GM23338 (cell line): ENCODE results near the gene LORICRIN. TPM values are rescaled to one million over a fixed set of nuclear protein-coding genes. Genes with fewer than 3 reads are reported as not detected.

Experiments
- ATAC-seq: fragments of 200-7000 bp; cut with Tn5 transposase; 3 replicates; pipeline ENCODE4 v1.9.1; 2020
- DNase-seq: peaks from one replicate; pipeline ENCODE4 v3.0.0-alpha.2; 2015; ENCODE audit warnings: low spot score
- H2AFZ ChIP-seq: fragments of 200-600 bp; sonication (generic); 2 replicates; pipeline ENCODE4 v1.8.0; 2016; ENCODE audit warnings: antibody characterized with exemption, mild to moderate bottlenecking, moderate library complexity
- H3F3A ChIP-seq: fragments of 200-600 bp; sonication (generic); replicated peaks from 2 replicates; pipeline ENCODE4 v1.8.0; 2017; ENCODE audit warnings: antibody characterized with exemption, mixed run types, low read depth
- H3K27ac ChIP-seq: fragments of 200-600 bp; sonication (generic); 2 replicates; pipeline ENCODE4 v1.6.1; 2016; ENCODE audit warnings: low read depth
- H3K27me3 ChIP-seq: fragments of 200-600 bp; sonication (generic); 2 replicates; pipeline ENCODE4 v1.8.0; 2016; ENCODE audit warnings: mild to moderate bottlenecking, mixed run types, moderate library complexity; ENCODE audit not compliant: insufficient read depth
- H3K36me3 ChIP-seq: fragments of 200-600 bp; sonication (generic); 2 replicates; pipeline ENCODE4 v1.8.0; 2016; ENCODE audit warnings: mild to moderate bottlenecking; ENCODE audit not compliant: insufficient read depth
- H3K4me1 ChIP-seq: fragments of 200-600 bp; sonication (generic); 2 replicates; pipeline ENCODE4 v1.8.0; 2016; ENCODE audit warnings: mild to moderate bottlenecking, moderate library complexity; ENCODE audit not compliant: insufficient read depth
- H3K4me2 ChIP-seq: fragments of 200-600 bp; sonication (generic); 2 replicates; pipeline ENCODE4 v1.7.1; 2017; ENCODE audit warnings: mixed run types
- H3K4me3 ChIP-seq: fragments of 200-600 bp; sonication (generic); 2 replicates; pipeline ENCODE4 v1.6.1; 2016; ENCODE audit warnings: mixed run types
- H3K79me2 ChIP-seq: fragments of 200-600 bp; sonication (generic); replicated peaks from 2 replicates; pipeline ENCODE4 v1.8.0; 2017; ENCODE audit warnings: mild to moderate bottlenecking; ENCODE audit not compliant: insufficient read depth
- H3K9me2 ChIP-seq: fragments of 200-600 bp; sonication (generic); 2 replicates; pipeline ENCODE4 v1.8.0; 2017; ENCODE audit not compliant: insufficient read depth
- H4K20me1 ChIP-seq: fragments of 200-600 bp; sonication (generic); replicated peaks from 2 replicates; pipeline ENCODE4 v1.8.0; 2017; ENCODE audit warnings: mild to moderate bottlenecking; ENCODE audit not compliant: insufficient read depth
- H3K27ac Mint-ChIP-seq: 2 replicates; pipeline ENCODE4 v1.8.0; 2020; ENCODE audit warnings: inconsistent platforms, mild to moderate bottlenecking, moderate library complexity, mixed read lengths
- H3K27me3 Mint-ChIP-seq: 3 replicates; pipeline ENCODE4 v1.8.0; 2022; ENCODE audit warnings: low read depth, mild to moderate bottlenecking, moderate library complexity, mixed read lengths, inconsistent platforms; ENCODE audit not compliant: insufficient read depth, poor library complexity
- H3K36me3 Mint-ChIP-seq: 3 replicates; pipeline ENCODE4 v1.8.0; 2021; ENCODE audit warnings: low read depth, mild to moderate bottlenecking, inconsistent platforms, moderate library complexity, mixed read lengths
- H3K4me1 Mint-ChIP-seq: 3 replicates; pipeline ENCODE4 v1.8.0; 2020; ENCODE audit warnings: mild to moderate bottlenecking, inconsistent platforms, mixed read lengths
- H3K4me3 Mint-ChIP-seq: 3 replicates; pipeline ENCODE4 v1.8.0; 2021; ENCODE audit warnings: moderate library complexity, mild to moderate bottlenecking, inconsistent platforms, mixed read lengths
- H3K9me3 Mint-ChIP-seq: 3 replicates; pipeline ENCODE4 v1.8.0; 2020; ENCODE audit warnings: moderate library complexity, mild to moderate bottlenecking, inconsistent platforms, mixed read lengths
- EZH2 ChIP-seq: fragments of 200-600 bp; sonication (generic); IDR thresholded peaks from one replicate; pipeline ENCODE4 v1.8.0; 2017; ENCODE audit warnings: antibody characterized with exemption, mild to moderate bottlenecking, low read depth; ENCODE audit not compliant: unreplicated experiment
- NANOG ChIP-seq: IDR thresholded peaks from 2 replicates; pipeline ENCODE4 v1.6.1; 2016; ENCODE audit warnings: antibody characterized with exemption, borderline replicate concordance
- POLR2AphosphoS5 ChIP-seq: IDR thresholded peaks from 2 replicates; pipeline ENCODE4 v1.6.1; 2016; ENCODE audit warnings: antibody characterized with exemption, low read depth
- STAT1 ChIP-seq: IDR thresholded peaks from one replicate; pipeline ENCODE4 v1.6.1; 2016; ENCODE audit warnings: antibody characterized with exemption; ENCODE audit not compliant: unreplicated experiment
- ZNF114 ChIP-seq: fragments of 250-450 bp; sonication (Bioruptor Pico); IDR thresholded peaks from 2 replicates; pipeline ENCODE4 v1.5.0; 2020; ENCODE audit warnings: mild to moderate bottlenecking, moderate library complexity
- polyA plus RNA-seq: library from polyadenylated mRNA; unstranded; fragments of >200 nt; fragmentation: Nextera tagmentation; extraction: Ambion mirVana; gene quantifications from 2 replicates; pipeline ENCODE4 v1.2.1, GENCODE V29; 2016
- total RNA-seq: library from RNA; depleted of rRNA; stranded (reverse); fragments of >200 nt; shearing (Covaris generic); gene quantifications from 2 replicates; pipeline ENCODE4 v1.2.3, GENCODE V29; 2014
- TF ChIP-seq, protein P1 (sequence below): fragments of 250-450 bp; sonication (Bioruptor Pico); IDR thresholded peaks from 2 replicates; pipeline ENCODE4 v1.5.0; 2020; ENCODE audit warnings: mild to moderate bottlenecking, moderate library complexity
- TF ChIP-seq, protein P2 (sequence below): IDR thresholded peaks from one replicate; pipeline ENCODE4 v1.6.1; 2018; ENCODE audit warnings: antibody characterized with exemption; ENCODE audit not compliant: unreplicated experiment

The LORICRIN gene
- total and polyA plus RNA-seq, 2 experiments from 2014 or later: 0.23 TPM; not detected in 1

DNA sequence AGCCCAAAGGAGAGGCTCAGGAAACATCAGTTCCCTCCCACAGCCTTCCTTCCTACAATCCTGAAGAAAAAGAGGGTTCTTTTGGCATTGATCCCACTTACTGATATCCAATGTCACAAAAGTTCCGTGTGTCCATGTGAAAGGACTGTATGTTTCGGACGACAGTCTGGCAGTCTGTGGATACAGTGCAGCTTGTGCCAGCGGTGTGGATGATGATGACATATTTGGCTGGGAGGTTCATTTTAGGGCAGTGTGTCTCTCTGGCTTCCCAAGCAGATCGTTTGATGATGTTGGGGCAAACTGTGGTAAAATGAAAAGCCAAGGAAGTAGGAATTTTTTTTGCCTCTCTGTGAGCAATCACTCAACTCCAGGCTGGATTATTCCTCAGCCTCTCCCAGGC, 42.8 kb downstream of the LORICRIN start:
- Histone ChIP-seq H3K79me2 (no peaks in the 10 kb centered on the region), H3K36me3 (no peaks in the 10 kb centered on the region), H3K27me3 (no peaks in the 10 kb centered on the region), H3K4me1 (peaks cover 7% of the 10 kb centered on the region), H4K20me1 (no peaks in the 10 kb centered on the region), H2AFZ (no peak overlapping the region), H3F3A (no peaks in the 10 kb centered on the region), H3K4me3 (no peak overlapping the region), H3K27ac (no peak overlapping the region), H3K9me2 (no peaks in the 10 kb centered on the region), H3K4me2 (no peak overlapping the region)
- peaks cover 12% of the 10 kb centered on the region for H3K27me3 Mint-ChIP-seq
- H3K27ac Mint-ChIP-seq: no peak overlapping the region
- no peaks in the 10 kb centered on the region for H3K36me3 Mint-ChIP-seq
- no peak overlapping the region for H3K4me3 Mint-ChIP-seq
- H3K4me1 Mint-ChIP-seq: peaks cover 11% of the 10 kb centered on the region
- H3K9me3 Mint-ChIP-seq: no peaks in the 10 kb centered on the region
- ATAC-seq: no peak
- TF ChIP-seq NANOG: no peak
- TF ChIP-seq, protein P1, sequence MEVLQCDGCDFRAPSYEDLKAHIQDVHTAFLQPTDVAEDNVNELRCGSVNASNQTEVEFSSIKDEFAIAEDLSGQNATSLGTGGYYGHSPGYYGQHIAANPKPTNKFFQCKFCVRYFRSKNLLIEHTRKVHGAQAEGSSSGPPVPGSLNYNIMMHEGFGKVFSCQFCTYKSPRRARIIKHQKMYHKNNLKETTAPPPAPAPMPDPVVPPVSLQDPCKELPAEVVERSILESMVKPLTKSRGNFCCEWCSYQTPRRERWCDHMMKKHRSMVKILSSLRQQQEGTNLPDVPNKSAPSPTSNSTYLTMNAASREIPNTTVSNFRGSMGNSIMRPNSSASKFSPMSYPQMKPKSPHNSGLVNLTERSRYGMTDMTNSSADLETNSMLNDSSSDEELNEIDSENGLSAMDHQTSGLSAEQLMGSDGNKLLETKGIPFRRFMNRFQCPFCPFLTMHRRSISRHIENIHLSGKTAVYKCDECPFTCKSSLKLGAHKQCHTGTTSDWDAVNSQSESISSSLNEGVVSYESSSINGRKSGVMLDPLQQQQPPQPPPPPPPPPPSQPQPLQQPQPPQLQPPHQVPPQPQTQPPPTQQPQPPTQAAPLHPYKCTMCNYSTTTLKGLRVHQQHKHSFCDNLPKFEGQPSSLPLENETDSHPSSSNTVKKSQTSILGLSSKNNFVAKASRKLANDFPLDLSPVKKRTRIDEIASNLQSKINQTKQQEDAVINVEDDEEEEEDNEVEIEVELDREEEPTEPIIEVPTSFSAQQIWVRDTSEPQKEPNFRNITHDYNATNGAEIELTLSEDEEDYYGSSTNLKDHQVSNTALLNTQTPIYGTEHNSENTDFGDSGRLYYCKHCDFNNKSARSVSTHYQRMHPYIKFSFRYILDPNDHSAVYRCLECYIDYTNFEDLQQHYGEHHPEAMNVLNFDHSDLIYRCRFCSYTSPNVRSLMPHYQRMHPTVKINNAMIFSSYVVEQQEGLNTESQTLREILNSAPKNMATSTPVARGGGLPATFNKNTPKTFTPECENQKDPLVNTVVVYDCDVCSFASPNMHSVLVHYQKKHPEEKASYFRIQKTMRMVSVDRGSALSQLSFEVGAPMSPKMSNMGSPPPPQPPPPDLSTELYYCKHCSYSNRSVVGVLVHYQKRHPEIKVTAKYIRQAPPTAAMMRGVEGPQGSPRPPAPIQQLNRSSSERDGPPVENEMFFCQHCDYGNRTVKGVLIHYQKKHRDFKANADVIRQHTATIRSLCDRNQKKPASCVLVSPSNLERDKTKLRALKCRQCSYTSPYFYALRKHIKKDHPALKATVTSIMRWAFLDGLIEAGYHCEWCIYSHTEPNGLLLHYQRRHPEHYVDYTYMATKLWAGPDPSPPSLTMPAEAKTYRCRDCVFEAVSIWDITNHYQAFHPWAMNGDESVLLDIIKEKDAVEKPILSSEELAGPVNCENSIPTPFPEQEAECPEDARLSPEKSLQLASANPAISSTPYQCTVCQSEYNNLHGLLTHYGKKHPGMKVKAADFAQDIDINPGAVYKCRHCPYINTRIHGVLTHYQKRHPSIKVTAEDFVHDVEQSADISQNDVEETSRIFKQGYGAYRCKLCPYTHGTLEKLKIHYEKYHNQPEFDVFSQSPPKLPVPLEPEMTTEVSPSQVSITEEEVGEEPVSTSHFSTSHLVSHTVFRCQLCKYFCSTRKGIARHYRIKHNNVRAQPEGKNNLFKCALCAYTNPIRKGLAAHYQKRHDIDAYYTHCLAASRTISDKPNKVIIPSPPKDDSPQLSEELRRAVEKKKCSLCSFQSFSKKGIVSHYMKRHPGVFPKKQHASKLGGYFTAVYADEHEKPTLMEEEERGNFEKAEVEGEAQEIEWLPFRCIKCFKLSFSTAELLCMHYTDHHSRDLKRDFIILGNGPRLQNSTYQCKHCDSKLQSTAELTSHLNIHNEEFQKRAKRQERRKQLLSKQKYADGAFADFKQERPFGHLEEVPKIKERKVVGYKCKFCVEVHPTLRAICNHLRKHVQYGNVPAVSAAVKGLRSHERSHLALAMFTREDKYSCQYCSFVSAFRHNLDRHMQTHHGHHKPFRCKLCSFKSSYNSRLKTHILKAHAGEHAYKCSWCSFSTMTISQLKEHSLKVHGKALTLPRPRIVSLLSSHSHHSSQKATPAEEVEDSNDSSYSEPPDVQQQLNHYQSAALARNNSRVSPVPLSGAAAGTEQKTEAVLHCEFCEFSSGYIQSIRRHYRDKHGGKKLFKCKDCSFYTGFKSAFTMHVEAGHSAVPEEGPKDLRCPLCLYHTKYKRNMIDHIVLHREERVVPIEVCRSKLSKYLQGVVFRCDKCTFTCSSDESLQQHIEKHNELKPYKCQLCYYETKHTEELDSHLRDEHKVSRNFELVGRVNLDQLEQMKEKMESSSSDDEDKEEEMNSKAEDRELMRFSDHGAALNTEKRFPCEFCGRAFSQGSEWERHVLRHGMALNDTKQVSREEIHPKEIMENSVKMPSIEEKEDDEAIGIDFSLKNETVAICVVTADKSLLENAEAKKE (CRISPR knock-in tag): no peak
- no peak for TF ChIP-seq EZH2
- TF ChIP-seq, protein P2, sequence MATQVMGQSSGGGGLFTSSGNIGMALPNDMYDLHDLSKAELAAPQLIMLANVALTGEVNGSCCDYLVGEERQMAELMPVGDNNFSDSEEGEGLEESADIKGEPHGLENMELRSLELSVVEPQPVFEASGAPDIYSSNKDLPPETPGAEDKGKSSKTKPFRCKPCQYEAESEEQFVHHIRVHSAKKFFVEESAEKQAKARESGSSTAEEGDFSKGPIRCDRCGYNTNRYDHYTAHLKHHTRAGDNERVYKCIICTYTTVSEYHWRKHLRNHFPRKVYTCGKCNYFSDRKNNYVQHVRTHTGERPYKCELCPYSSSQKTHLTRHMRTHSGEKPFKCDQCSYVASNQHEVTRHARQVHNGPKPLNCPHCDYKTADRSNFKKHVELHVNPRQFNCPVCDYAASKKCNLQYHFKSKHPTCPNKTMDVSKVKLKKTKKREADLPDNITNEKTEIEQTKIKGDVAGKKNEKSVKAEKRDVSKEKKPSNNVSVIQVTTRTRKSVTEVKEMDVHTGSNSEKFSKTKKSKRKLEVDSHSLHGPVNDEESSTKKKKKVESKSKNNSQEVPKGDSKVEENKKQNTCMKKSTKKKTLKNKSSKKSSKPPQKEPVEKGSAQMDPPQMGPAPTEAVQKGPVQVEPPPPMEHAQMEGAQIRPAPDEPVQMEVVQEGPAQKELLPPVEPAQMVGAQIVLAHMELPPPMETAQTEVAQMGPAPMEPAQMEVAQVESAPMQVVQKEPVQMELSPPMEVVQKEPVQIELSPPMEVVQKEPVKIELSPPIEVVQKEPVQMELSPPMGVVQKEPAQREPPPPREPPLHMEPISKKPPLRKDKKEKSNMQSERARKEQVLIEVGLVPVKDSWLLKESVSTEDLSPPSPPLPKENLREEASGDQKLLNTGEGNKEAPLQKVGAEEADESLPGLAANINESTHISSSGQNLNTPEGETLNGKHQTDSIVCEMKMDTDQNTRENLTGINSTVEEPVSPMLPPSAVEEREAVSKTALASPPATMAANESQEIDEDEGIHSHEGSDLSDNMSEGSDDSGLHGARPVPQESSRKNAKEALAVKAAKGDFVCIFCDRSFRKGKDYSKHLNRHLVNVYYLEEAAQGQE: no peak
- TF ChIP-seq ZNF114: no peak
- TF ChIP-seq STAT1: no peak
- no peak for TF ChIP-seq POLR2AphosphoS5
- DNase-seq: no peak
